ENCODE measurements around the gene GGT7.

The GGT7 gene

GRCh38 chr20:34887023-34887422 is 14.4 kb upstream of the GGT7 start:
- H4K20me1 ChIP-seq (ENCODE audit: low read depth, low read length), result no peaks in the 10 kb centered on the region
- no peak for TF ChIP-seq CTCF (IDR thresholded peaks at IDR 0.05; ENCODE audit: insufficient read depth, low read length, poor library complexity, severe bottlenecking)
- TF ChIP-seq EZH2phosphoT487 (conservative IDR thresholded peaks at IDR 0.05; ENCODE audit: low read length), result no peak
- no peaks in the 10 kb centered on the region for H3K36me3 ChIP-seq (ENCODE audit: low read length)
- no peak overlapping the region for H3K9ac ChIP-seq (ENCODE audit: low read length)
- no peak overlapping the region for H3K4me3 ChIP-seq (ENCODE audit: insufficient read depth, low read length, poor library complexity, severe bottlenecking)
- no peaks in the 10 kb centered on the region for H3F3A ChIP-seq (ENCODE audit: insufficient read depth)
- no peaks in the 10 kb centered on the region for H3K27me3 ChIP-seq (ENCODE audit: low read length)
- no peaks in the 10 kb centered on the region for H3K9me3 ChIP-seq (ENCODE audit: insufficient read depth, low read length)
- H3K9me2 ChIP-seq (replicated peaks; ENCODE audit: insufficient read depth, low read length), result no peaks in the 10 kb centered on the region
- no peaks in the 10 kb centered on the region for H3K79me2 ChIP-seq (ENCODE audit: insufficient read depth, low read length)
- no peak overlapping the region for H3K27ac ChIP-seq (ENCODE audit: low read depth, low read length)
- H2AFZ ChIP-seq (ENCODE audit: low read depth, low read length, severe bottlenecking), result no peak overlapping the region
- no peak overlapping the region for H3K4me2 ChIP-seq (ENCODE audit: low read depth, low read length, poor library complexity, severe bottlenecking)

- Histone ChIP-seq H3K27me3 (ENCODE audit: low read length) (no peaks in the 10 kb centered on the region), H3K9me2 (replicated peaks; ENCODE audit: insufficient read depth, low read length) (no peaks in the 10 kb centered on the region), H4K20me1 (ENCODE audit: low read depth, low read length) (no peaks in the 10 kb centered on the region), H3K9ac (ENCODE audit: low read length) (no peak overlapping the region), H3K4me2 (ENCODE audit: low read depth, low read length, poor library complexity, severe bottlenecking) (no peak overlapping the region), H3F3A (ENCODE audit: insufficient read depth) (no peaks in the 10 kb centered on the region), H3K27ac (ENCODE audit: low read depth, low read length) (no peak overlapping the region), H3K79me2 (ENCODE audit: insufficient read depth, low read length) (no peaks in the 10 kb centered on the region), H3K9me3 (ENCODE audit: insufficient read depth, low read length) (no peaks in the 10 kb centered on the region), H3K36me3 (ENCODE audit: low read length) (no peaks in the 10 kb centered on the region), H2AFZ (ENCODE audit: low read depth, low read length, severe bottlenecking) (no peak overlapping the region), H3K4me3 (ENCODE audit: insufficient read depth, low read length, poor library complexity, severe bottlenecking) (no peak overlapping the region)
- no peak for TF ChIP-seq CTCF (IDR thresholded peaks at IDR 0.05; ENCODE audit: insufficient read depth, low read length, poor library complexity, severe bottlenecking)
- TF ChIP-seq EZH2phosphoT487 (conservative IDR thresholded peaks at IDR 0.05; ENCODE audit: low read length), result no peak
These were observed 13.5 kb upstream of the GGT7 start for GRCh38 chr20:34886122-34886521.

GRCh38 chr20:34884260-34884659 is 11.6 kb upstream of the GGT7 start:
- Histone ChIP-seq H3K9me3 (ENCODE audit: insufficient read depth, low read length) (no peaks in the 10 kb centered on the region), H3K79me2 (ENCODE audit: insufficient read depth, low read length) (no peaks in the 10 kb centered on the region), H3K4me3 (ENCODE audit: insufficient read depth, low read length, poor library complexity, severe bottlenecking) (no peak overlapping the region), H3K27ac (ENCODE audit: low read depth, low read length) (no peak overlapping the region), H3K9ac (ENCODE audit: low read length) (no peak overlapping the region), H3K27me3 (ENCODE audit: low read length) (no peaks in the 10 kb centered on the region), H3K4me2 (ENCODE audit: low read depth, low read length, poor library complexity, severe bottlenecking) (no peak overlapping the region), H2AFZ (ENCODE audit: low read depth, low read length, severe bottlenecking) (no peak overlapping the region), H4K20me1 (ENCODE audit: low read depth, low read length) (no peaks in the 10 kb centered on the region), H3K9me2 (replicated peaks; ENCODE audit: insufficient read depth, low read length) (no peaks in the 10 kb centered on the region), H3K36me3 (ENCODE audit: low read length) (no peaks in the 10 kb centered on the region), H3F3A (ENCODE audit: insufficient read depth) (no peaks in the 10 kb centered on the region)
- no peak for TF ChIP-seq CTCF (IDR thresholded peaks at IDR 0.05; ENCODE audit: insufficient read depth, low read length, poor library complexity, severe bottlenecking)
- TF ChIP-seq EZH2phosphoT487 (conservative IDR thresholded peaks at IDR 0.05; ENCODE audit: low read length), result no peak
